OCI-LY7 (cell line): ENCODE data around the gene IFFO2. TPM values are rescaled to one million over a fixed set of nuclear protein-coding genes. Genes with fewer than 3 reads are reported as not detected.

Experiments used
- BruUV-seq: library from RNA; stranded (reverse); fragments of 400-500 nt; replicated peaks from 2 replicates; lab custom pipeline; 2021; lab: Mats Ljungman, UMichigan
- CTCF ChIA-PET: fragments of 300-600 bp; sonication (Branson Sonifier 250); formaldehyde crosslinking; loops from one replicate; lab custom pipeline; 2022; ENCODE audit warnings: antibody characterized with exemption; ENCODE audit not compliant: unreplicated experiment; lab: Charles Lee
- POLR2A ChIA-PET: fragments of 300-600 bp; sonication (Branson Sonifier 250); formaldehyde crosslinking; loops from one replicate; lab custom pipeline; 2022; ENCODE audit warnings: antibody characterized with exemption; lab: Charles Lee
- DNase-seq: peaks from one replicate; pipeline ENCODE4 v3.0.0-alpha.2; 2015; ENCODE audit warnings: low spot score
- H2AFZ ChIP-seq: fragments of 200-600 bp; sonication (generic), shearing (Covaris generic); 2 replicates; pipeline ENCODE4 v1.6.1; 2014; ENCODE audit warnings: mild to moderate bottlenecking, antibody characterized with exemption, low read length, moderate library complexity
- H3K27ac ChIP-seq: fragments of 200-600 bp; sonication (generic); 2 replicates; pipeline ENCODE4 v1.5.1; 2014; ENCODE audit warnings: mixed run types, low read depth, mild to moderate bottlenecking, moderate library complexity, low read length, inconsistent platforms; ENCODE audit not compliant: poor library complexity, severe bottlenecking
- H3K36me3 ChIP-seq: fragments of 200-600 bp; sonication (generic); 2 replicates; pipeline ENCODE4 v1.6.1; 2014; ENCODE audit warnings: mild to moderate bottlenecking, antibody characterized with exemption, low read length, moderate library complexity, mixed read lengths; ENCODE audit not compliant: insufficient read depth
- H3K4me1 ChIP-seq: fragments of 200-600 bp; sonication (generic); 2 replicates; pipeline ENCODE4 v1.5.1; 2014; ENCODE audit warnings: mild to moderate bottlenecking, low read length; ENCODE audit not compliant: insufficient read depth, poor library complexity, severe bottlenecking
- H3K4me2 ChIP-seq: fragments of 200-600 bp; sonication (generic); 2 replicates; pipeline ENCODE4 v1.6.1; 2014; ENCODE audit warnings: mild to moderate bottlenecking, low read length
- H3K4me3 ChIP-seq: fragments of 200-600 bp; sonication (generic); 2 replicates; pipeline ENCODE4 v1.5.1; 2014; ENCODE audit warnings: mild to moderate bottlenecking, low read depth, low read length; ENCODE audit not compliant: poor library complexity, severe bottlenecking
- H3K79me2 ChIP-seq: fragments of 200-600 bp; sonication (generic); 2 replicates; pipeline ENCODE4 v1.6.1; 2016; ENCODE audit warnings: low read depth, mild to moderate bottlenecking, low read length, moderate library complexity, mixed read lengths; ENCODE audit not compliant: insufficient read depth
- H3K9me2 ChIP-seq: fragments of 200-600 bp; sonication (generic); 2 replicates; pipeline ENCODE4 v1.6.1; 2016; ENCODE audit warnings: mild to moderate bottlenecking, low read length, mixed read lengths; ENCODE audit not compliant: insufficient read depth
- H3K9me3 ChIP-seq: fragments of 200-600 bp; sonication (generic); 2 replicates; pipeline ENCODE4 v1.6.1; 2014; ENCODE audit warnings: mild to moderate bottlenecking, mixed run types, low read length, mixed read lengths
- H4K20me1 ChIP-seq: fragments of 200-600 bp; sonication (generic); 2 replicates; pipeline ENCODE4 v1.6.1; 2014; ENCODE audit warnings: mild to moderate bottlenecking, antibody characterized with exemption, low read length, moderate library complexity, mixed read lengths; ENCODE audit not compliant: insufficient read depth
- CTCF ChIP-seq: fragments of 200-600 bp; sonication (generic); conservative IDR thresholded peaks from 2 replicates; pipeline ENCODE4 v1.5.1; 2014; ENCODE audit warnings: mild to moderate bottlenecking, antibody characterized with exemption, low read length, moderate library complexity, mixed read lengths
- EZH2phosphoT487 ChIP-seq: fragments of 200-600 bp; sonication (generic); IDR thresholded peaks from 2 replicates; pipeline ENCODE4 v1.6.1; 2018; ENCODE audit warnings: low read depth, borderline replicate concordance, mild to moderate bottlenecking, mixed run types, antibody characterized with exemption, low read length, moderate library complexity, mixed read lengths
- intact Hi-C: fragments of 100-400 bp; cut with micrococcal nuclease; formaldehyde crosslinking; loops from one replicate; pipeline ENCODE4 v1.10.0; 2022; ENCODE audit not compliant: unreplicated experiment
- total RNA-seq, 2 experiments: library from RNA; depleted of rRNA in 1 of 2; stranded (reverse); fragments of >200 nt in 1 of 2; shearing (Covaris generic) in 1 of 2; gene quantifications; 2 replicates each; pipeline ENCODE4 v1.2.3, GENCODE V29; 2014 to 2022

The IFFO2 gene
- total RNA-seq, 2 experiments from 2014 or later = 0.06 to 0.44 TPM

- intact Hi-C loops = no loop called here
- Histone ChIP-seq H3K4me2 (no peak overlapping the region), H2AFZ (no peak overlapping the region), H3K4me1 (peaks cover 8% of the 10 kb centered on the region), H3K4me3 (no peak overlapping the region), H3K9me2 (no peaks in the 10 kb centered on the region), H3K36me3 (no peaks in the 10 kb centered on the region), H4K20me1 (no peaks in the 10 kb centered on the region), H3K27ac (no peak overlapping the region), H3K79me2 (no peaks in the 10 kb centered on the region), H3K9me3 (no peaks in the 10 kb centered on the region)
- BruUV-seq = no TSS peak
- CTCF ChIA-PET = no interaction called here
- TF ChIP-seq CTCF (no peak), EZH2phosphoT487 (no peak)
- POLR2A ChIA-PET = no interaction called here
- DNase-seq = no peak
Observed at GRCh38 chr1:18947570-18947969, 8.9 kb downstream of the IFFO2 start.

- intact Hi-C loops = no loop called here
- Histone ChIP-seq H3K9me3 (no peaks in the 10 kb centered on the region), H3K79me2 (no peaks in the 10 kb centered on the region), H3K4me3 (no peak overlapping the region), H4K20me1 (no peaks in the 10 kb centered on the region), H3K4me2 (no peak overlapping the region), H3K4me1 (peaks cover 8% of the 10 kb centered on the region), H3K36me3 (no peaks in the 10 kb centered on the region), H3K9me2 (no peaks in the 10 kb centered on the region), H2AFZ (no peak overlapping the region), H3K27ac (no peak overlapping the region)
- ChIA-PET POLR2A (no interaction called here), CTCF (no interaction called here)
- no peak for TF ChIP-seq CTCF
- no peak for TF ChIP-seq EZH2phosphoT487
- no TSS peak for BruUV-seq
- no peak for DNase-seq
Observed at GRCh38 chr1:18946550-18947381, 9.7 kb downstream of the IFFO2 start.

- TF ChIP-seq CTCF (no peak), EZH2phosphoT487 (no peak)
- H4K20me1 ChIP-seq = no peaks in the 10 kb centered on the region
- no peaks in the 10 kb centered on the region for H3K36me3 ChIP-seq
- H2AFZ ChIP-seq = no peak overlapping the region
- POLR2A ChIA-PET = no interaction called here
- no peaks in the 10 kb centered on the region for H3K79me2 ChIP-seq
- intact Hi-C loops = no loop called here
- no peak overlapping the region for H3K4me3 ChIP-seq
- H3K27ac ChIP-seq = no peak overlapping the region
- no peak overlapping the region for H3K4me2 ChIP-seq
- no peaks in the 10 kb centered on the region for H3K9me3 ChIP-seq
- no peak for DNase-seq
- no peaks in the 10 kb centered on the region for H3K4me1 ChIP-seq
- CTCF ChIA-PET = no interaction called here
- H3K9me2 ChIP-seq = no peaks in the 10 kb centered on the region
- no TSS peak for BruUV-seq
Observed at GRCh38 chr1:18945401-18945849, 11.1 kb downstream of the IFFO2 start.
